GM18511 (cell line): ENCODE results near the gene AFM.
"Not testable (repeated sequence)": the region's sequence is repeated elsewhere in the genome, so short reads cannot be mapped to it uniquely, and the experiment has no call there.

ENCODE experiments used
- ATAC-seq: cut with Tn5 transposase; IDR thresholded peaks from one replicate; pipeline ENCODE4 v1.9.1; 2021; ENCODE audit warnings: mild to moderate bottlenecking, moderate library complexity; ENCODE audit not compliant: unreplicated experiment

The AFM gene

GRCh38 chr4:73499996-73500765 lies 18.6 kb downstream of the AFM start:
- no peak for ATAC-seq

- no peak for ATAC-seq
These were observed 20.2 kb downstream of the AFM start for GRCh38 chr4:73501664-73502265.

- ATAC-seq: no peak
These were observed 24.0 kb downstream of the AFM start for GRCh38 chr4:73505567-73505966.

- no peak for ATAC-seq
These were observed 26.0 kb downstream of the AFM start for GRCh38 chr4:73507541-73507940.

- no peak for ATAC-seq
These were observed 27.1 kb downstream of the AFM start for GRCh38 chr4:73508651-73509050.

GRCh38 chr4:73518340-73518739 lies 36.8 kb downstream of the AFM start:
- ATAC-seq: no peak

GRCh38 chr4:73520821-73521220 lies 39.3 kb downstream of the AFM start:
- peak; percentile 35 for ATAC-seq

GRCh38 chr4:73523126-73523525 lies 41.6 kb downstream of the AFM start:
- ATAC-seq: no peak

GRCh38 chr4:73525611-73526010 lies 44.1 kb downstream of the AFM start:
- ATAC-seq: no peak

GRCh38 chr4:73527196-73527595 lies 45.7 kb downstream of the AFM start:
- ATAC-seq: peak; percentile 78

GRCh38 chr4:73528171-73528570 lies 46.6 kb downstream of the AFM start:
- no peak for ATAC-seq

GRCh38 chr4:73533515-73534422 lies 52.2 kb downstream of the AFM start:
- ATAC-seq: no peak

GRCh38 chr4:73538162-73538561 lies 56.6 kb downstream of the AFM start:
- ATAC-seq: no peak

- no peak for ATAC-seq
These were observed 57.8 kb downstream of the AFM start for GRCh38 chr4:73539386-73539785.

- no peak for ATAC-seq
These were observed 59.3 kb downstream of the AFM start for GRCh38 chr4:73540826-73541225.

- ATAC-seq: no peak
These were observed 59.7 kb downstream of the AFM start for GRCh38 chr4:73541251-73541650.

- no peak for ATAC-seq
These were observed 63.1 kb downstream of the AFM start for GRCh38 chr4:73544620-73545019.

- not testable (repeated sequence) for ATAC-seq
These were observed 69.3 kb downstream of the AFM start for GRCh38 chr4:73550865-73551264.
